ENCODE measurements around the gene MAN2A2. TPM values are rescaled to one million over a fixed set of nuclear protein-coding genes. Genes with fewer than 3 reads are reported as not detected.
"Not testable (repeated sequence)": the region's sequence is repeated elsewhere in the genome, so short reads cannot be mapped to it uniquely, and the experiment has no call there.

MAN2A2 gene
- polyA plus RNA-seq, 4 donors, result 41.1 to 64.7 (median 54.2) TPM

DNA sequence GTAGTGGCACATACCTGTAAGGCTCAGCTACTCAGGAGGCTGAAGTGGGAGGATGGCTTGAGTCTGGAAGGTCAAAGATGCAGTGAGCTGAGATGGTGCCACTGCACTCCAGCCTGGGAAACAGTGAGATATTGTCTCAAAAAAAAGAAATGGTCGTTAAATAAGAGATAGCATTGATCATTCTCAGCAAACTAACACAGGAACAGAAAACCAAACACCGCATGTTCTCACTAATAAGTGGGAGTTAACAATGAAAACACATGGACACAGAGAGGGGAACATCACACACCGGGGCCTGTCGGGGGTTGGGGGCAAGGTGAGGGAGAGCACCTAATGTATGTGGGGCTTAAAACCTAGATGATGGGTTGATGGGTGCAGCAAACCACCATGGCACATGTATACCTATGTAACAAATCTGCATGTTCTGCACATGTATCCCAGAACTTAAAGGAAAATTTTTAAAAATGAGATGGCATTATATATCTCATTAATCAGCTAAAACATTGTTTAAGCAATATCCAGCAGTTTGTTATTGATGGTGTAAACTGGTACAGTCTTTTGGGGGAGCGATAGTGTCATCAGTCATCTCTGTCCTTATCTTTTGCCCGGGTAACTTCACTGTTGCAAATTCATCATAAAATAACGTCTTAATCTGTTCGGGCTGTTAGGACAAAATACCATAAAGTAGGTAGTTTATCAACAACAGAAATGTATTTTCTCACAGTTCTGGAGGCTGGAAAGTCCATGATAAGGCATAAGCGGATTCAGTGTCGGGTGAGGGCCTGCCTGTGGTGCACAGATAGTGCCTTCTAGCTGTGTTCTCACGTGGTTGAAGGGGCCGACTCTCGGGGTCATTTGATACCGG is 1.7 kb upstream of the MAN2A2 start:
- DNase-seq (ENCODE audit: low read depth in 4 of 4, low spot score in 3 of 4), result no peak

- DNase-seq (ENCODE audit: low read depth in 4 of 4, low spot score in 3 of 4), result peak in 3 of 4 donors; percentile 67 to 71 (median 68)
Observed at GRCh38 chr15:90902040-90902839, 862 bp upstream of the MAN2A2 start.

- DNase-seq (ENCODE audit: low read depth in 4 of 4, low spot score in 3 of 4), result no peak
Observed at GRCh38 chr15:90903733-90904536, 833 bp downstream of the MAN2A2 start.

GRCh38 chr15:90904746-90905145 is 1.6 kb downstream of the MAN2A2 start:
- no peak for DNase-seq (ENCODE audit: low read depth in 4 of 4, low spot score in 3 of 4)

DNA sequence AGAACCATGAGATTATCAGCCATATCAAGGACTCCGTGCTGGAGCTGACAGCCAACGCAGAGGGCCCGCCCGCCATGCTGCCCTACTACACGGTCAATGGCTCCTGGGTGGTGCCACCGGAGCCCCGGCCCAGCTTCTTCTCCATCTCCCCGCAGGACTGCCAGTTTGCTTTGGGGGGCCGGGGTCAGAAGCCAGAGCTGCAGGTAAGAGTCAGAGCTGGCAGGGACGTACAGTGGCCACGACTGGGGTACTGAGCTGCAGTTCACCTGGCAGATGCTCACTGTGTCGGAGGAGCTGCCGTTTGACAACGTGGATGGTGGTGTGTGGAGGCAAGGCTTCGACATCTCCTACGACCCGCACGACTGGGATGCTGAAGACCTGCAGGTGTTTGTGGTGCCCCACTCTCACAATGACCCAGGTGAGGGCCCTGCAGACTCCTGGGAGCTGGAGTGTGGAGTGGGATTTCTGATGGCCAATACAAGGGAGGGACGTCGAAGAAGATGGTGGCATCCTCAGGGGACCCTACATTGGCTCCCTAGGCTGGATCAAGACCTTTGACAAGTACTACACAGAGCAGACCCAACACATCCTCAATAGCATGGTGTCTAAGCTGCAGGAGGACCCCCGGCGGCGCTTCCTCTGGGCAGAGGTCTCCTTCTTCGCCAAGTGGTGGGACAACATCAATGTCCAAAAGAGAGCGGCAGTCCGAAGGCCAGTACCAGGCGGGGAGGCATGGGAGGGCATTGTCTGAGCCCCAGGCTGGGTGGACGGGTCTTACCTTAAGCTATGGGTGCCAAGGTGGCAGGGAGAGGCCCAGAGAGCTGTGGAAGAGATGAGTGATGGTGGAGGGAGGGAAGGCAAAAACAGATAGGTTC is 2.4 kb downstream of the MAN2A2 start:
- DNase-seq (ENCODE audit: low read depth in 4 of 4, low spot score in 3 of 4), result no peak

- no peak for DNase-seq (ENCODE audit: low read depth in 4 of 4, low spot score in 3 of 4)
Observed at GRCh38 chr15:90906181-90906849, 3.2 kb downstream of the MAN2A2 start.

- no peak for DNase-seq (ENCODE audit: low read depth in 4 of 4, low spot score in 3 of 4)
Observed at GRCh38 chr15:90907051-90907660, 4.1 kb downstream of the MAN2A2 start.

- no peak for DNase-seq (ENCODE audit: low read depth in 4 of 4, low spot score in 3 of 4)
Observed at GRCh38 chr15:90907838-90908507, 4.9 kb downstream of the MAN2A2 start.

DNA sequence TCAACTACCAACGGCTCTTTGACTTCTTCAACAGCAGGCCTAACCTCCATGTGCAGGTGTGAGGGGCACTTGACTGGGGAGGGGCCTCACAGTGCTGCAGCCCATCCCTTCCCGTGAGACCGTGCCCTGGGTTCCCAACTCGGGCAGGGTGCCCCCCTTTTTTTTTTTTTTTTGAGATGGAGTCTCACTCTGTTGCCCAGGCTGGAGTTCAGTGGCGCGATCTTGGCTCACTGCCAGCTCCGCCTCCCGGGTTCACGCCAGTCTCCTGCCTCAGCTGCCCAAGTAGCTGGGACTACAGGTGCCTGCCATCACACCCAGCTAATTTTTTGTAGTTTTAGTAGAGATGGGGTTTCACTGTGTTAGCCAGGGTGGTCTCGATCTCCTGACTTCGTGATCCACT is 6.3 kb downstream of the MAN2A2 start:
- not testable (repeated sequence) for DNase-seq (ENCODE audit: low read depth in 4 of 4, low spot score in 3 of 4)

- DNase-seq (ENCODE audit: low read depth in 4 of 4, low spot score in 3 of 4), result no peak
Observed at GRCh38 chr15:90909976-90910375, 6.9 kb downstream of the MAN2A2 start.

DNA sequence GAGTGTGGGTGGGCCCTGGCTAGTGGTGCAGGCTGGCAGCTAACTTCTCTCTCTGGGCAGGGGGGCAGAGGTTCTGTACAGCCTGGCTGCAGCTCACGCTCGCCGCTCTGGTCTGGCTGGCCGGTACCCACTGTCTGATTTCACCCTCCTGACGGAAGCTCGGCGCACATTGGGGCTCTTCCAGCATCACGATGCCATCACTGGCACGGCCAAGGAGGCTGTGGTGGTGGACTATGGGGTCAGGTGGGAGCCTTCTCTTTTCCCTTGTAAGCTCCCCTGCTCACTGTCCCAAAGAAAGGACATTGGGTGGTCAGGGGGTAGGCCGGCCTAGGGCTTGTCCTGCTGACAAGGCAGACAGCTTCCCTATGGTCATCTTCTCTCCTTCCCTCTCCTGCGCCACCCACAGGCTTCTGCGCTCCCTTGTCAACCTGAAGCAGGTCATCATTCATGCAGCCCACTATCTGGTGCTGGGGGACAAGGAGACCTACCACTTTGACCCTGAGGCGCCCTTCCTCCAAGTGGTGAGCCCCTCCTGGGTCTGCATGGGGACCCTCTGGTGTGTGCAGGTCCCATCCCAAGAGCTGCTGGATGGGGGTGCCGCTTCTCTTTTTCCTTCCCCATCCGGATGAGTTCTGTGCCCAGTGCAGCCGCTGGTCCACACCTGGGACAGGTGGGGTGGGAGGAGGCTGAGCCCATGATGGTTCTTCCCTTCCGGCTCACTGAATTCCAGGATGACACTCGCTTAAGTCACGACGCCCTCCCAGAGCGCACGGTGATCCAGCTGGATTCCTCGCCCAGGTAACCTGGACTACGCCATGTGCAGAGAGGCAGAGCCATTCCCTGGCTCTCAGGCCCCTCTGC is 7.6 kb downstream of the MAN2A2 start:
- no peak for DNase-seq (ENCODE audit: low read depth in 4 of 4, low spot score in 3 of 4)

DNA sequence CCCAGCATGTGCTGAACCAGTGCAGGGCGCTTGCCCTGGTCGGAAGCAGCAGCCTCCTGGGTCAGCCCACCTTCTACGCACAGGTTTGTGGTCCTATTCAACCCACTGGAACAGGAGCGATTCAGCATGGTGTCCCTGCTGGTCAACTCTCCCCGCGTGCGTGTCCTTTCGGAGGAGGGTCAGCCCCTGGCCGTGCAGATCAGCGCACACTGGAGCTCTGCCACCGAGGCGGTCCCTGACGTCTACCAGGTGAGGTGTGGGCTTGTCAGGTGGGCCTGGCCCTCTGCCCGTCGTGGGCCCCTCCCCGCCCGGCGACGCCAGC is 8.2 kb downstream of the MAN2A2 start:
- DNase-seq (ENCODE audit: low read depth in 4 of 4, low spot score in 3 of 4), result no peak

- DNase-seq (ENCODE audit: low read depth in 4 of 4, low spot score in 3 of 4), result no peak
Observed at GRCh38 chr15:90911906-90912769, 9.0 kb downstream of the MAN2A2 start.

DNA sequence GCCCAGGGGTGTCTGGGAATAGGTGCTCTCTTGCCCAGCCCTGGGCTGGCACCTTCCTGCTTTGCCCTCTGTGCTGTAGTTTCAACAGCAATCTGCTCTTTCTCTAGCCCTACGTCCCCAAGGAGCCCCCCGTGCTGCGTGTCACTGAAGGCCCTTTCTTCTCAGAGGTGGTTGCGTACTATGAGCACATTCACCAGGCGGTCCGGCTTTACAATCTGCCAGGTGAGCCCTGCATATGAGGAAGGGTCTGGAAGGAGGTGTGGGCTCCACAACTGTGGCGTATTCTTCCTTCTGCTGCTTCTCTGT is 9.6 kb downstream of the MAN2A2 start:
- DNase-seq (ENCODE audit: low read depth in 4 of 4, low spot score in 3 of 4), result no peak

DNA sequence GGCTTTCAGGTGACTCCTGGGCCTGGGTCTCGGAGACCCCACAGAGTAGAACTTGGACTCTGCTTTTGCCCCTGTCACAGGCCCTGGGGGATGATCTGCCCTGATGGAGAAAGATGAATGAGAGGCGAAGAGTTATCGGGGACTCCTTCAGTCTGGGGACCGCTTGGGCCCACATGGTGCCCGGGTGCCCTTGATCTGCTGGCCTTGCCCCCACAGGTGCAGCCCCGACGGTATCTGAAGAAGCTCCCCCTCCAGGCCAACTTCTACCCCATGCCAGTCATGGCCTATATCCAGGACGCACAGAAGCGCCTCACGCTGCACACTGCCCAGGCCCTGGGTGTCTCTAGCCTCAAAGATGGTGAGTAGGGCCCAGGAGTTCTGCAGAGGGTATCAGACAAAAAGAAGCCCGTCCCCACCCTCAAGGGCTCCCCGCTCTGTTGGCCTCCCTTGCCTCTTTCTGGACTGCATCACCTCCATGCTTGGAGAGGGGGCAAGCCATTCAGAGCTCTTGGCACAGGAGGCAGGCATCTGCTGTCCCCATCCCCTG is 10.4 kb downstream of the MAN2A2 start:
- DNase-seq (ENCODE audit: low read depth in 4 of 4, low spot score in 3 of 4), result no peak

DNA sequence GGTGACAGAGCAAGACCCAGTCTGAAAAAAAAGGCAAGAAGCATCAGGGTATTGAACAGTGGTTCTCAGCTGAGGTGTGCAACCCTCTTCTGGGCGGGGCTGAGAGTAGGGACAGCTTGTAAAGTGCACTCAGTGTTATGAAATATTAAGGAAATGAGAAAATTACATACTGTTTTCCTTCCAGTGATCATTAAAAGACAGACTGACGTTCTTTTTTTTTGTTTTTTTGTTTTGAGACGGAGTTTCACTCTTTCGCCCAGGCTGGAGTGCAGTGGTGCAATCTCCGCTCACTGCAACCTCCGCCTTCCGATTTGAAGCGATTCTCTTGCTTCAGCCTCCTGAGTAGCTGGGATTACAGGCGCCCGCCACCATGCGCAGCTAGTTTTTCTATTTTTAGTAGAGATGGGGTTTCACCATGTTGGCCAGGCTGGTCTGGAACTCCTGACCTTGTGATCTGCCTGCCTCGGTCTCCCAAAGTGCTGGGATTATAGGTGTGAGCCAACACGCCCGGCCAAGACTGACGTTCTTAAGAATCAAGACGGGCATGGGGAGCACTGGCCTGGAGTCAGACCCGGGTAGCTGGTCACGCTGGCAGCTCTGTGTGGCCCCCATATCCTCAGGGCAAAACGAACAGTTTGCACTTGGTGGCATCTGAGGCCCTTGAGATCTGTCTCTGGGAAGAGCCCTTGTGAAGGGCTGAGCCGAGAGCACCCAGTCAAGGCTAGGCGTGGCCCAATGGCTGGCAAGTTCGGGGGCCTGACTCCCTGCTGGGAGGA is 11.4 kb downstream of the MAN2A2 start:
- no peak for DNase-seq (ENCODE audit: low read depth in 4 of 4, low spot score in 3 of 4)
